Fibroblast of the aortic adventitia (primary cell): ENCODE data around the gene TRIM56. TPM values are rescaled to one million over a fixed set of nuclear protein-coding genes. Genes with fewer than 3 reads are reported as not detected.
A peak's percentile ranks its signal among the peaks of the same experiment; 100 is the strongest.
"Not testable (repeated sequence)": the region's sequence is repeated elsewhere in the genome, so short reads cannot be mapped to it uniquely, and the experiment has no call there.

ENCODE experiments used
- DNase-seq: peaks from one replicate; pipeline ENCODE4 v3.0.0-alpha.2; 2010; ENCODE audit warnings: low read depth
- H3K4me3 ChIP-seq: 2 replicates; pipeline ENCODE4 v1.5.1; 2011; ENCODE audit warnings: low read depth, mild to moderate bottlenecking, control low read depth, low read length, moderate library complexity
- CTCF ChIP-seq: IDR thresholded peaks from 2 replicates; pipeline ENCODE4 v1.5.1; 2011; ENCODE audit warnings: mild to moderate bottlenecking, low read length, control low read depth, inconsistent platforms; ENCODE audit not compliant: insufficient read depth
- total RNA-seq: library from RNA; depleted of rRNA; stranded (reverse); fragments of >200 nt; gene quantifications from 2 replicates; pipeline ENCODE4 v1.2.3, GENCODE V29; 2012; ENCODE audit warnings: low replicate concordance

The TRIM56 gene
- total RNA-seq, 1 donor, result 10.0 TPM

- no peak for TF ChIP-seq CTCF
- DNase-seq, result no peak
- H3K4me3 ChIP-seq, result no peak overlapping the region
Observed at GRCh38 chr7:101066141-101066832, 19.0 kb upstream of the TRIM56 start.

- H3K4me3 ChIP-seq, result no peak overlapping the region
- no peak for TF ChIP-seq CTCF
- no peak for DNase-seq
Observed at GRCh38 chr7:101066833-101067177, 18.5 kb upstream of the TRIM56 start.

- no peak overlapping the region for H3K4me3 ChIP-seq
- TF ChIP-seq CTCF, result no peak
- no peak for DNase-seq
Observed at GRCh38 chr7:101068401-101068800, 16.9 kb upstream of the TRIM56 start.

- H3K4me3 ChIP-seq, result not testable (repeated sequence)
Observed at GRCh38 chr7:101071362-101072104, 13.7 kb upstream of the TRIM56 start.

GRCh38 chr7:101075646-101076045 lies 9.6 kb upstream of the TRIM56 start:
- TF ChIP-seq CTCF, result no peak
- no peak overlapping the region for H3K4me3 ChIP-seq
- DNase-seq, result no peak

More at GRCh38 chr7:101071362-101072104, 13.7 kb upstream of the TRIM56 start:
- not testable (repeated sequence) for DNase-seq

- H3K4me3 ChIP-seq, DNase-seq: not testable (repeated sequence)
Observed at GRCh38 chr7:101076183-101076582, 9.1 kb upstream of the TRIM56 start.

- DNase-seq, result peak; percentile 67
- H3K4me3 ChIP-seq, result no peak overlapping the region
- peak; percentile 94 for TF ChIP-seq CTCF
Observed at GRCh38 chr7:101077303-101078086, 7.8 kb upstream of the TRIM56 start.
